HG03039 (cell line): ENCODE measurements around the gene CLIC6.

Experiments
- ATAC-seq: cut with Tn5 transposase; IDR thresholded peaks from one replicate; pipeline ENCODE4 v1.9.1; 2021; ENCODE audit warnings: mild to moderate bottlenecking, moderate library complexity; ENCODE audit not compliant: unreplicated experiment

The CLIC6 gene

DNA sequence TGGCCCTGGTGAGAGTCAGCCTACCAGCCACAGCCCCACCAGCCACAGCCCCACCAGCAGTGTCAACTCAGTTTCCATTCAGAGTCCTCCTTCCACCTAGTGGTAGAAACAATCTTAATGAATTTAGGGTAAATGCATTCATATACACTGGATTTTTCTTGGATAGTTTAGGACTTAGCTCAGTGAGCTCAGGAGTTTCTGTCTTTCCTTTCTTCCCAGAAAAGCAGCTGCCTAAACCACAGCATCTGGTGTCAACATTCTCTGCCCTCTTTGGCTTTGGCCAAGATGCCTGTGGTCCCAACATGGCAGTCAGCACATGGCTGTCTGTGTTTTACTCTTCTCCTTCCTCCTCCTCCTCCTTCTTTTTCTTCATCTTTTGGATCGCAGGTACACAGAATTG is 94.0 kb downstream of the CLIC6 start:
- ATAC-seq: no peak

DNA sequence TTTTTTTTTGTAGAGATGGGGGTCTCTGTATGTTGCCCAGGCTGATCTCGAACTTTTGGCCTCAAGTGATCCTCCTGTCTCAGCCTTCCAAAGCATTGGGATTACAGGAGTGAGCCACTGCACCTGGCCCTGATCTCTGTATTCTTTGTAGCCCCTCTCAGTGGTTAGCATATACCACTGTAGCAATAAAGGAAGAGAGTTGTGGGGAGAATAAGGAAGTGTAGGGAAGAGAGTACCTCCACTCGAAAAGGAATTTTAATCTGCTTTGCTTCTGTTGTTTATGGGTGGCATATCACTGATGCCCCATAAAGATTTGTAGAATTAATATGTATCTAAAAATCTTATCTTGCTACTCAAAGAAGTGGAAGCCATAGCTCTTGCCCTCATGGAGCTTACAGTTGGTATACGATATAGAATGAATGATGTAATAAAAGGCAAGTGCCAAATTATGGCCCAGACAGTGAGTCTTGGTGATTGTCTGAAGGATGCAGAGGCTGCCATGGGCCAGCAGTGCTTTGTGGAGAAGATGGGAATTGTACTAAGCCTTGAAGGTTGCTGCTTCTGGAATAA is 96.0 kb downstream of the CLIC6 start:
- ATAC-seq: no peak

DNA sequence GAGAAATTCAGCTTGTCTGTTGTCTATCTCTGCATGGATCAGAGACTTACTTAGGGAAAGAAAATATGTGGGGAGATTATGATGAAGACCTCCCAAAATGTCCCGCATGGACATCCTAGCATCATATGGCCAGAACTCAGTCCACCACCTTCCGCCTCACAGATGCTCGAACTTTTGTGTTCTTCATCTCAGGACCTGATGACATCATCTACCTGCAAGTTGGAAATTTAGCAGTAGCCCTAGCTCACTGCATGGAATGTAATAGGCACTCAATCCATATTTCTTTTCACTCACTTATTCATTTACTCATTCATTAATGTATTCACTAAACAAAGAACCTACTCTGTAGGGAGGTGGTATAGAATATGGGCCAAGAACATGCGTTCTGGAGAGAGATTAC is 96.8 kb downstream of the CLIC6 start:
- ATAC-seq: no peak

DNA sequence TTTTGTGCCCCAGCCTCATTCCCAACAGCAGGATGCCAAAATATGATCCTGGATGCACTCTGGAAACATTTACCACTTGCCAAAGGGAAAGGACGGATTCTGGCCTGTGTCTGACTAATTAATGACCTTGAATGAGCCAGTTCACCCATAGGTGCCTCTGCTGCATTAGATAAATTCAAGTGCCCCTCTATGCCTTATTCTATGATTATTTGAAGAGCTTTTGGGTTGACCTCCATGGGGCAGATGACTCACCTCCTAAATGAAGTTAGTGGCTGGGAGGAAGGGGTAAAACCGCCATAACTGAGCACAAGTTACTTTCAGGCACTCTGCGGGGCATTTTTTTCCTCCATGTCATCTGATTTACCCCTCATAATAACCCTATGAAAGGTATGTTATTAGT is 98.1 kb downstream of the CLIC6 start:
- ATAC-seq: no peak
